Astrocyte (in vitro differentiated cells and primary cell): Measurements from ENCODE around the gene MX2.

ENCODE experiments used
- EZH2 ChIP-seq: IDR thresholded peaks from 2 replicates; pipeline ENCODE4 v1.6.1; 2012; ENCODE audit warnings: mild to moderate bottlenecking, low read length, inconsistent platforms; ENCODE audit not compliant: insufficient read depth
- TF ChIP-seq, protein P1 (sequence below): IDR thresholded peaks from 2 replicates; pipeline ENCODE4 v1.5.1; 2011; ENCODE audit warnings: low read depth, mild to moderate bottlenecking, inconsistent platforms, low read length, moderate library complexity; ENCODE audit not compliant: insufficient read depth

DNA sequence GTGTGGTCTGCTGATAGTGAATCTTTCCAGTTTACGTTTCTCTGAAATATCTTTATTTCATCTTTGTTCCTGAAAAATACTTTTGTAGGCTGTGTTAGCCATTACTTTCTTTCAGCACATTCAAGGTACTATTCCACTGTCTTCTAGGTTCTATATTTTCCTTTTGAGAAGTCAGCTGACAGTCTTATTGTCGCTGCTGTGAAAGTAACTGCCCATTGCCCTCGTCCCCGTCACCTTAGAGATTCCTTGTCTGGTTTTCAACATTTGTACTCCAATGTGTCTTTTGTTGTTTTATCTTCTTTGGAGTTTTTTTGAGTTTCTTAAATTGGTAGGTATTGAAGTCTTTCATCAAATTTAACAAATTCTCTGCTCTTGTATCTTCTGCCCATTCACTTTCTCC, 19.8 kb upstream of the MX2 start:
- TF ChIP-seq, protein P1, sequence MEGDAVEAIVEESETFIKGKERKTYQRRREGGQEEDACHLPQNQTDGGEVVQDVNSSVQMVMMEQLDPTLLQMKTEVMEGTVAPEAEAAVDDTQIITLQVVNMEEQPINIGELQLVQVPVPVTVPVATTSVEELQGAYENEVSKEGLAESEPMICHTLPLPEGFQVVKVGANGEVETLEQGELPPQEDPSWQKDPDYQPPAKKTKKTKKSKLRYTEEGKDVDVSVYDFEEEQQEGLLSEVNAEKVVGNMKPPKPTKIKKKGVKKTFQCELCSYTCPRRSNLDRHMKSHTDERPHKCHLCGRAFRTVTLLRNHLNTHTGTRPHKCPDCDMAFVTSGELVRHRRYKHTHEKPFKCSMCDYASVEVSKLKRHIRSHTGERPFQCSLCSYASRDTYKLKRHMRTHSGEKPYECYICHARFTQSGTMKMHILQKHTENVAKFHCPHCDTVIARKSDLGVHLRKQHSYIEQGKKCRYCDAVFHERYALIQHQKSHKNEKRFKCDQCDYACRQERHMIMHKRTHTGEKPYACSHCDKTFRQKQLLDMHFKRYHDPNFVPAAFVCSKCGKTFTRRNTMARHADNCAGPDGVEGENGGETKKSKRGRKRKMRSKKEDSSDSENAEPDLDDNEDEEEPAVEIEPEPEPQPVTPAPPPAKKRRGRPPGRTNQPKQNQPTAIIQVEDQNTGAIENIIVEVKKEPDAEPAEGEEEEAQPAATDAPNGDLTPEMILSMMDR, result no peak
- no peak for TF ChIP-seq EZH2
